SH-SY5Y (cell line): Measurements from ENCODE around the gene MANSC1.

Source experiments
- GATA2 ChIP-seq: IDR thresholded peaks from 2 replicates; pipeline ENCODE4 v1.6.1; 2011; ENCODE audit warnings: mild to moderate bottlenecking, low read depth, low read length
- GATA3 ChIP-seq: IDR thresholded peaks from 2 replicates; pipeline ENCODE4 v1.6.1; 2011; ENCODE audit warnings: low read depth, mild to moderate bottlenecking, low read length, moderate library complexity

The MANSC1 gene

GRCh38 chr12:12315838-12316237, 34.2 kb downstream of the MANSC1 start:
- TF ChIP-seq GATA3 = no peak
- no peak for TF ChIP-seq GATA2

- TF ChIP-seq GATA3 (no peak), GATA2 (no peak)
These were observed 44.3 kb downstream of the MANSC1 start for GRCh38 chr12:12305568-12306300.

GRCh38 chr12:12302976-12303375, 47.1 kb downstream of the MANSC1 start:
- TF ChIP-seq GATA2 (no peak), GATA3 (no peak)

GRCh38 chr12:12301122-12301521, 48.9 kb downstream of the MANSC1 start:
- TF ChIP-seq GATA3 = no peak
- TF ChIP-seq GATA2 = no peak

GRCh38 chr12:12297201-12297830, 52.7 kb downstream of the MANSC1 start:
- TF ChIP-seq GATA2 (no peak), GATA3 (no peak)

GRCh38 chr12:12294215-12295005, 55.6 kb downstream of the MANSC1 start:
- no peak for TF ChIP-seq GATA3
- no peak for TF ChIP-seq GATA2

GRCh38 chr12:12290206-12290605, 59.8 kb downstream of the MANSC1 start:
- no peak for TF ChIP-seq GATA3
- TF ChIP-seq GATA2 = no peak

- TF ChIP-seq GATA2 (no peak), GATA3 (no peak)
These were observed 63.6 kb downstream of the MANSC1 start for GRCh38 chr12:12286441-12286840.

GRCh38 chr12:12282761-12283425, 67.1 kb downstream of the MANSC1 start:
- TF ChIP-seq GATA3 (no peak), GATA2 (no peak)

- TF ChIP-seq GATA2 (no peak), GATA3 (no peak)
These were observed 67.8 kb downstream of the MANSC1 start for GRCh38 chr12:12282202-12282601.

GRCh38 chr12:12281134-12281533, 68.9 kb downstream of the MANSC1 start:
- no peak for TF ChIP-seq GATA3
- no peak for TF ChIP-seq GATA2

- TF ChIP-seq GATA2 = no peak
- no peak for TF ChIP-seq GATA3
These were observed 71.1 kb downstream of the MANSC1 start for GRCh38 chr12:12278899-12279298.
